CD4-positive, alpha-beta T cell (primary cell): ENCODE results near the gene DTX1. TPM values are rescaled to one million over a fixed set of nuclear protein-coding genes. Genes with fewer than 3 reads are reported as not detected.

Source experiments
- ATAC-seq: fragments of 200-7000 bp; cut with Tn5 transposase; one replicate; pipeline ENCODE4 v1.10.0; 2022; ENCODE audit warnings: mild to moderate bottlenecking; ENCODE audit not compliant: poor library complexity
- CTCF ChIA-PET: fragments of 350-600 bp; sonication (Branson Sonifier 250); formaldehyde crosslinking; loops from one replicate; lab custom pipeline; 2021; ENCODE audit warnings: antibody characterized with exemption, inconsistent platforms; lab: Charles Lee
- POLR2A ChIA-PET: fragments of 350-600 bp; sonication (Branson Sonifier 250); formaldehyde crosslinking; loops from one replicate; lab custom pipeline; 2021; ENCODE audit warnings: antibody characterized with exemption, inconsistent platforms; lab: Charles Lee
- DNase-seq, 14 experiments: peaks; one replicate each; pipeline ENCODE4 v3.0.0-alpha.2; 2013 to 2020; ENCODE audit warnings: mixed read lengths in 2 of 14
- H3K27ac ChIP-seq, 2 donors: one replicate each; pipeline versions ENCODE4 v1.5.1 to v1.7.0; 2013; ENCODE audit warnings: low read length in 2 of 2, low read depth in 1 of 2, mild to moderate bottlenecking in 1 of 2
- H3K27me3 ChIP-seq, 2 experiments: 1 replicate in 1 of 2; 2 replicates in 1 of 2; pipeline versions ENCODE4 v1.6.1 to v1.7.0; 2013; ENCODE audit warnings: low read length in 2 of 2, control low read depth in 1 of 2, mild to moderate bottlenecking in 1 of 2, moderate library complexity in 1 of 2; ENCODE audit not compliant: insufficient read depth in 2 of 2, control insufficient read depth in 1 of 2
- H3K36me3 ChIP-seq: one replicate; pipeline ENCODE4 v1.6.1; 2013; ENCODE audit warnings: low read length, control low read depth; ENCODE audit not compliant: insufficient read depth
- H3K4me1 ChIP-seq: one replicate; pipeline ENCODE4 v1.6.1; 2013; ENCODE audit warnings: low read length, control low read depth; ENCODE audit not compliant: insufficient read depth
- H3K4me3 ChIP-seq: one replicate; pipeline ENCODE4 v1.5.1; 2013; ENCODE audit warnings: mild to moderate bottlenecking, low read length, moderate library complexity
- H3K9me3 ChIP-seq, 2 experiments: 1 replicate in 1 of 2; 2 replicates in 1 of 2; pipeline versions ENCODE4 v1.6.1 to v1.7.0; 2013; ENCODE audit warnings: low read length in 2 of 2, mild to moderate bottlenecking in 2 of 2, control low read depth in 1 of 2, moderate library complexity in 1 of 2; ENCODE audit not compliant: control insufficient read depth in 1 of 2, insufficient read depth in 1 of 2
- H3K27ac Mint-ChIP-seq: one replicate; pipeline ENCODE4 v1.8.0; 2020; ENCODE audit warnings: mixed read lengths
- H3K27me3 Mint-ChIP-seq: one replicate; pipeline ENCODE4 v1.8.0; 2021; ENCODE audit warnings: mixed read lengths
- H3K36me3 Mint-ChIP-seq: one replicate; pipeline ENCODE4 v1.8.0; 2021; ENCODE audit warnings: low read depth, mixed read lengths
- H3K4me1 Mint-ChIP-seq: one replicate; pipeline ENCODE4 v1.8.0; 2021; ENCODE audit warnings: low read depth, mixed read lengths
- H3K4me3 Mint-ChIP-seq: one replicate; pipeline ENCODE4 v1.8.0; 2020; ENCODE audit warnings: mild to moderate bottlenecking, mixed read lengths
- H3K9me3 Mint-ChIP-seq: one replicate; pipeline ENCODE4 v1.8.0; 2020; ENCODE audit warnings: mixed read lengths
- CTCF ChIP-seq: fragments of 200-600 bp; IDR thresholded peaks from one replicate; pipeline ENCODE4 v1.8.0; 2022; ENCODE audit warnings: antibody characterized with exemption, mild to moderate bottlenecking
- intact Hi-C, 2 experiments: fragments of 100-400 bp; cut with DNase I in 1 of 2; cut with micrococcal nuclease in 1 of 2; formaldehyde crosslinking; loops; one replicate each; pipeline versions ENCODE4 v1.15.1 to v1.9.0; 2023 to 2025; cut with DNase I, micrococcal nuclease
- total RNA-seq, 174 experiments: library from RNA in 2 of 174; stranded (reverse) in 2 of 174; gene quantifications; one replicate each; pipeline ENCODE4 v1.2.3 and lab custom pipeline; 2021 to 2026

The DTX1 gene
- total RNA-seq, 2 experiments from 2014 or later = 14.0 to 14.2 TPM

GRCh38 chr12:113111247-113111646, 54.7 kb downstream of the DTX1 start:
- Mint-ChIP-seq H3K4me3 (no peak overlapping the region), H3K36me3 (no peaks in the 10 kb centered on the region), H3K27ac (no peak overlapping the region), H3K4me1 (peaks cover 11% of the 10 kb centered on the region), H3K27me3 (no peaks in the 10 kb centered on the region), H3K9me3 (no peaks in the 10 kb centered on the region)
- no peak for DNase-seq
- no peaks in the 10 kb centered on the region for H3K9me3 ChIP-seq
- intact Hi-C loops = loop anchor here in 1 of 2 experiments (2.0 kb wide), 1 partner anchor 48 kb away; no protein-coding TSS in a partner anchor
- peaks cover 14% of the 10 kb centered on the region for H3K4me1 ChIP-seq
- ChIA-PET CTCF (no interaction called here), POLR2A (no interaction called here)
- no peak overlapping the region for H3K27ac ChIP-seq
- no peak for ATAC-seq
- no peaks in the 10 kb centered on the region for H3K27me3 ChIP-seq
- TF ChIP-seq CTCF = no peak
- H3K4me3 ChIP-seq = no peak overlapping the region
- no peaks in the 10 kb centered on the region for H3K36me3 ChIP-seq

GRCh38 chr12:113112043-113112899, 55.7 kb downstream of the DTX1 start:
- peaks cover 11% of the 10 kb centered on the region for H3K4me1 Mint-ChIP-seq
- Histone ChIP-seq H3K4me1 (peaks cover 14% of the 10 kb centered on the region), H3K36me3 (no peaks in the 10 kb centered on the region), H3K4me3 (no peak overlapping the region), H3K27ac (no peak overlapping the region), H3K9me3 (no peaks in the 10 kb centered on the region), H3K27me3 (no peaks in the 10 kb centered on the region)
- CTCF ChIA-PET = no interaction called here
- no peak for ATAC-seq
- no peak overlapping the region for H3K27ac Mint-ChIP-seq
- DNase-seq = no peak
- H3K27me3 Mint-ChIP-seq = no peaks in the 10 kb centered on the region
- H3K36me3 Mint-ChIP-seq = no peaks in the 10 kb centered on the region
- intact Hi-C loops = no loop called here
- H3K9me3 Mint-ChIP-seq = no peaks in the 10 kb centered on the region
- TF ChIP-seq CTCF = no peak
- POLR2A ChIA-PET = no interaction called here
- no peak overlapping the region for H3K4me3 Mint-ChIP-seq

GRCh38 chr12:113113397-113113796, 56.9 kb downstream of the DTX1 start:
- no peak overlapping the region for H3K27ac ChIP-seq
- H3K4me1 ChIP-seq = peaks cover 14% of the 10 kb centered on the region
- ATAC-seq (no peak), DNase-seq (no peak)
- H3K9me3 Mint-ChIP-seq = no peaks in the 10 kb centered on the region
- H3K4me3 Mint-ChIP-seq = no peak overlapping the region
- CTCF ChIA-PET = no interaction called here
- TF ChIP-seq CTCF = no peak
- H3K27me3 ChIP-seq = no peaks in the 10 kb centered on the region
- H3K27ac Mint-ChIP-seq = no peak overlapping the region
- no peaks in the 10 kb centered on the region for H3K36me3 Mint-ChIP-seq
- H3K36me3 ChIP-seq = no peaks in the 10 kb centered on the region
- no peaks in the 10 kb centered on the region for H3K27me3 Mint-ChIP-seq
- no peak overlapping the region for H3K4me3 ChIP-seq
- POLR2A ChIA-PET = no interaction called here
- no peaks in the 10 kb centered on the region for H3K9me3 ChIP-seq
- intact Hi-C loops = no loop called here
- peaks cover 11% of the 10 kb centered on the region for H3K4me1 Mint-ChIP-seq
